GM19328 (cell line): ENCODE data around the gene JAKMIP1.

Experiments
- ATAC-seq: cut with Tn5 transposase; IDR thresholded peaks from one replicate; pipeline ENCODE4 v1.9.1; 2021; ENCODE audit warnings: mild to moderate bottlenecking, moderate library complexity; ENCODE audit not compliant: unreplicated experiment

JAKMIP1 gene

GRCh38 chr4:5976431-5976830, 223.9 kb downstream of the JAKMIP1 start:
- no peak for ATAC-seq
